H1 (cell line): ENCODE results near the gene OCSTAMP. TPM values are rescaled to one million over a fixed set of nuclear protein-coding genes. Genes with fewer than 3 reads are reported as not detected.

Experiments
- RAD21 ChIP-seq, 2 experiments: IDR thresholded peaks in 1 of 2; conservative IDR thresholded peaks in 1 of 2; 2 replicates each; pipeline ENCODE4 v1.6.1; 2011; ENCODE audit warnings: low read depth in 2 of 2, low read length in 2 of 2, improper control_type of control experiment in 1 of 2, inconsistent platforms in 1 of 2, mild to moderate bottlenecking in 1 of 2, moderate library complexity in 1 of 2
- polyA plus RNA-seq, 7 experiments: library from polyadenylated mRNA; depleted of rRNA in 3 of 7; stranded (reverse) in 5 of 7; unstranded in 2 of 7; fragments of >200 nt in 5 of 7; fragments of 200-250 nt in 2 of 7; gene quantifications; 1 replicate in 5 of 7; 2 replicates in 1 of 7; 4 replicates in 1 of 7; pipeline versions ENCODE4 v1.2.1 to v1.2.3, GENCODE V29; 2011 to 2013; ENCODE audit warnings: missing spikeins in 2 of 7, mixed read lengths in 2 of 7
- total RNA-seq: library from RNA; stranded (reverse); fragmentation: NEBNext Ultra II Directional; extraction: Animal tissue kit (Norgen Biotek cat#: 25700); gene quantifications from 2 replicates; pipeline ENCODE4 v1.2.1, GENCODE V29; 2021

OCSTAMP gene
- total and polyA plus RNA-seq, 2 of the 8 experiments (the other 6 are each of a cell fraction or from before 2014, with no cell fraction given): 0.09 to 0.13 TPM

DNA sequence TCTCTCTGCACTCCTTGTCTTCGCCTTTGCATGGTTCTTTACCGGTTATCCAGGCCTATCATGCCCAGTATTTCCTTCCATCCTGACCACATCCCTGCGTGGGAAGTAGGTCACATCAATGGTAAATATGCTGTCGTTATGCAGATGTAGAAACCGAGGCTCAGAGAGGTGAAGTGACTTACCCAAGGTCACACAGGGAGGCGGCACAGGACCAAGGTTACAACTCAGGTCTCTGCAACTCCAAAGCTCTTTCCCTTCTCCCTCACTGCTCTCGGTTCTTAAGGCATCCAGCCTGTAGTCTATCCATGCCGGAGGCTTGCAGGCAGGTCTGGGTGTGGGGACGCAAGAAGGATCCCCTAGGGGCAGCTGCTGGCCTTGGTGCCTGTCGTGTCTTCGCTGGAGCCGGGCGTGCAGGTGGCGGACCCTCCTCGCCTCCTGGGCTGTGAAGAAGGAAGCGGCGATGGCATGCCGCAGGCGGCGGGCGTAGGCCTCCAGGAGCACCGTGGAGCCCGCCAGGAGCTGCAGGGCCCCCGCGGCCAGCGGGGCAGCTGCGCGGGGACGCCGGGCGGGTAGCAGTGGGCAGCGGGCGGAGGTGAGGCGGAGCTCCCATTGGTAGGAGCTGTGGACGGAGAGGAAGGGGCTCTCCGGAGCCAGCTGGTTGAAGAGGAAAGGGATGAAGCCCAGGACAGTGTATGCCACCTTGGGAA lies 9.1 kb downstream of the OCSTAMP start (continued):
- no peak for TF ChIP-seq RAD21 (IDR thresholded peaks at IDR 0.05 in 1 of 2, conservative IDR thresholded peaks at IDR 0.05 in 1 of 2; ENCODE audit: low read depth in 2 of 2, low read length in 2 of 2)
